HEK293T (cell line): ENCODE results near the gene GAB1.

Experiments
- CTCF ChIA-PET: fragments of 350-600 bp; formaldehyde crosslinking; extraction: SDS; loops from one replicate; lab custom pipeline; 2021; ENCODE audit warnings: antibody characterized with exemption, inconsistent platforms; lab: Yijun Ruan, JAX
- POLR2A ChIA-PET: fragments of 350-600 bp; formaldehyde crosslinking; extraction: SDS; loops from one replicate; lab custom pipeline; 2020; ENCODE audit warnings: antibody characterized with exemption, inconsistent platforms; lab: Yijun Ruan, JAX
- DNase-seq: peaks from one replicate; pipeline ENCODE4 v3.0.0; 2012; ENCODE audit warnings: mixed read lengths; ENCODE audit errors: extremely low spot score
- ARNT ChIP-seq: fragments of 450-650 bp; IDR thresholded peaks from 2 replicates; pipeline ENCODE4 v1.6.1; 2017; ENCODE audit warnings: mild to moderate bottlenecking
- BHLHE40 ChIP-seq: fragments of 450-650 bp; IDR thresholded peaks from 2 replicates; pipeline ENCODE4 v1.6.1; 2016; ENCODE audit warnings: mild to moderate bottlenecking, moderate library complexity, borderline replicate concordance
- CTBP1 ChIP-seq: fragments of 450-650 bp; IDR thresholded peaks from 2 replicates; pipeline ENCODE4 v1.6.1; 2016; ENCODE audit warnings: borderline replicate concordance
- ELF4 ChIP-seq: fragments of 450-650 bp; IDR thresholded peaks from 2 replicates; pipeline ENCODE4 v1.6.1; 2017; ENCODE audit warnings: antibody characterized with exemption
- FOXA1 ChIP-seq: fragments of 450-650 bp; IDR thresholded peaks from 2 replicates; pipeline ENCODE4 v1.6.1; 2016; ENCODE audit warnings: mild to moderate bottlenecking
- FOXK2 ChIP-seq: fragments of 450-650 bp; IDR thresholded peaks from 2 replicates; pipeline ENCODE4 v1.6.1; 2016; ENCODE audit warnings: mild to moderate bottlenecking
- FOXM1 ChIP-seq: fragments of 450-650 bp; IDR thresholded peaks from 2 replicates; pipeline ENCODE4 v1.6.1; 2017; ENCODE audit warnings: mild to moderate bottlenecking, borderline replicate concordance
- HDGF ChIP-seq: fragments of 450-650 bp; IDR thresholded peaks from 2 replicates; pipeline ENCODE4 v1.6.1; 2017; ENCODE audit warnings: antibody characterized with exemption, borderline replicate concordance
- L3MBTL2 ChIP-seq: fragments of 450-650 bp; conservative IDR thresholded peaks from 2 replicates; pipeline ENCODE4 v1.6.1; 2016; ENCODE audit warnings: mild to moderate bottlenecking
- LEF1 ChIP-seq: fragments of 450-650 bp; IDR thresholded peaks from 2 replicates; pipeline ENCODE4 v1.6.1; 2017; ENCODE audit warnings: mild to moderate bottlenecking, borderline replicate concordance
- NFRKB ChIP-seq: fragments of 450-650 bp; IDR thresholded peaks from 2 replicates; pipeline ENCODE4 v1.6.1; 2016; ENCODE audit warnings: mild to moderate bottlenecking, moderate library complexity
- PKNOX1 ChIP-seq: fragments of 450-650 bp; IDR thresholded peaks from 2 replicates; pipeline ENCODE4 v1.6.1; 2016
- SP1 ChIP-seq: fragments of 450-650 bp; IDR thresholded peaks from 2 replicates; pipeline ENCODE4 v1.6.1; 2017
- SUZ12 ChIP-seq: fragments of 450-650 bp; IDR thresholded peaks from 2 replicates; pipeline ENCODE4 v1.6.1; 2016; ENCODE audit warnings: mild to moderate bottlenecking
- TARDBP ChIP-seq: fragments of 450-650 bp; IDR thresholded peaks from 2 replicates; pipeline ENCODE4 v1.6.1; 2016
- ZNF384 ChIP-seq: fragments of 450-650 bp; IDR thresholded peaks from 2 replicates; pipeline ENCODE4 v1.6.1; 2016

Gene GAB1

GRCh38 chr4:143294710-143295275 is 41.9 kb upstream of the GAB1 start:
- CTCF ChIA-PET: no interaction called here
- POLR2A ChIA-PET: no interaction called here
- TF ChIP-seq TARDBP (no peak), ZNF384 (no peak), L3MBTL2 (no peak), SUZ12 (no peak), BHLHE40 (no peak), NFRKB (no peak), HDGF (no peak), FOXK2 (no peak), ARNT (no peak), LEF1 (no peak), ELF4 (no peak), SP1 (no peak)
- no peak for DNase-seq

- ChIA-PET CTCF (no interaction called here), POLR2A (no interaction called here)
- no peak for DNase-seq
- TF ChIP-seq FOXM1 (no peak), L3MBTL2 (no peak), PKNOX1 (no peak), ELF4 (no peak), FOXK2 (no peak), CTBP1 (no peak), BHLHE40 (no peak), ZNF384 (no peak), SUZ12 (no peak), SP1 (no peak), ARNT (no peak), FOXA1 (no peak), TARDBP (no peak), NFRKB (no peak), LEF1 (no peak), HDGF (no peak)
These were observed 40.1 kb upstream of the GAB1 start for GRCh38 chr4:143296397-143297067.

- no peak for DNase-seq
- TF ChIP-seq CTBP1 (no peak), FOXK2 (no peak), FOXA1 (no peak), NFRKB (no peak), ZNF384 (no peak), L3MBTL2 (no peak), LEF1 (no peak), ELF4 (no peak), TARDBP (no peak), SUZ12 (no peak), BHLHE40 (no peak), FOXM1 (no peak), HDGF (no peak), PKNOX1 (no peak), SP1 (no peak), ARNT (no peak)
- ChIA-PET CTCF (no interaction called here), POLR2A (no interaction called here)
These were observed 35.8 kb upstream of the GAB1 start for GRCh38 chr4:143300860-143301259.

- TF ChIP-seq FOXK2 (no peak), FOXM1 (no peak), SUZ12 (no peak), L3MBTL2 (no peak), BHLHE40 (no peak), NFRKB (no peak), PKNOX1 (no peak), HDGF (no peak), TARDBP (no peak), ARNT (no peak), CTBP1 (no peak), LEF1 (no peak), SP1 (no peak)
- CTCF ChIA-PET: interaction anchor here (0.7 kb wide), 1 partner anchor 953 kb away, joined by 6 read pairs; no protein-coding TSS in a partner anchor
- POLR2A ChIA-PET: no interaction called here
- DNase-seq: no peak
These were observed 34.1 kb upstream of the GAB1 start for GRCh38 chr4:143302536-143302935.

GRCh38 chr4:143306788-143307187 is 29.9 kb upstream of the GAB1 start:
- DNase-seq: no peak
- TF ChIP-seq L3MBTL2 (no peak), FOXA1 (no peak), PKNOX1 (no peak), SUZ12 (no peak), CTBP1 (no peak), FOXM1 (no peak), ELF4 (no peak), SP1 (no peak), LEF1 (no peak), BHLHE40 (no peak), ARNT (no peak)
- ChIA-PET POLR2A (no interaction called here), CTCF (no interaction called here)
